NCI-H524 (cell line): ENCODE data around the gene OMG.
A peak's percentile ranks its signal among the peaks of the same experiment; 100 is the strongest.
"Not testable (repeated sequence)": the region's sequence is repeated elsewhere in the genome, so short reads cannot be mapped to it uniquely, and the experiment has no call there.

Experiments used
- DNase-seq, 2 experiments: peaks; one replicate each; lab custom pipeline; 2025; lab: John Stamatoyannopoulos, UW

OMG gene

DNA sequence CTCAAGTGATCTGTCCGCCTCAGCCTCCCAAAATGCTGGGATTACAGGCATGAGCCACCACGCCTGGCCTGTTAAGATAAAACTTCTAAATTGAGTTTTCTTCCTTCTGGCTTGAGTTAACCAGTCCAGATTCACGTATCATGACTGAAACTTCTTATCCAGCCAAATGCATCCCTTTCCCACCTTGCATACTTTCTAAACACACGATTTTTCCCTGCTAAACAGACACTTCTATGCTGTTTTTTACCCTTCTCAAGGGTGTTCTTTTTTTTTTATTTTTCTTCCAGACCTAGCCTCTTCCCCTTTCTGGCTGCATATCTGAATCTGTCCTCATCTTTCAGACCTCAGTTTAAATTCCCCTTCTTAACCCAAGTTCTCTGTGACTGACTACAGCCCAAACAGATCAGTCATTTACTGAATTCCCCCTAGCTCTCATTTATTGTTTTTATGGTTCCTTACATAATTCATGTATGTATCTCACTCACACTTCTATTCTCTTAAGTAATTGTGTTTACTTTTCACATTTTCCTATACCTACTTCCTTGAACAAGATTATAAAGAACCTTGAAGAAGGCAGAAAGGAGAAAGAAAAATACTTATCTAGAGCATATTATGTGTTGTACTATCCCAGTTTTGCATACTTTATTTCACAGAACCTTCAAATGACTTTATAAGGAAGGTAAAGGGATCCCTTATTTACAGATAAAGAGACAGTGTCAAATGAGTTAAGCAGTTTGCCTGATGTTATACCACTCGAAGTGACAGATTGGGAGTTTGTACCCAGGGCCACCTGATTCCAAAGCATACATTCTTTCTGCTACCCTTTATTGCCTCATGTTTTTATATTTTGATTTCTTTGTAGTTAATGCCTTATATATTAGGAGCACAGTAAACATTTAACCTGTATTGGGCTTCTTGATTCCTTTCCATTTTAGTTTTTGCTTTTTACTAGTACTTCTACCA, 11.6 kb upstream of the OMG start:
- DNase-seq, result no peak

DNA sequence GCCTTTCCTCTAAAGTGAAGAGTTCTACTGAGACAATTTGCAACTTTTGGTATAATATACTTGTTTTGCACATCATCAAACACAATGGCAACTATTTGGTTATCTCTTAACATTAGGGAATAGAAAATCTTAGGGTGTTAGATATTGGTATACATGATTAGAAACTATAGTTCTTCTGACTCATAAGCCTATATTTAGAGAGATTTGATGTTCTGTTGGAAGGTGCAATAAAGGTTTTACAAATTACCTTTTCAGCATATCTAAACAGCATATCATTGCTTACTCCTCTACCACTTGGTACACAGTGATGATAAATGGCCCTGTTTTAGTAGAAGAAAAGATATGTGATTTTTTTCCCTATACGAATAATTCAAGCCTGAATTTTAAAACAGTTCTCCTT, 10.6 kb upstream of the OMG start:
- DNase-seq, result no peak

GRCh38 chr17:31299624-31300023, 2.6 kb upstream of the OMG start:
- DNase-seq, result no peak

DNA sequence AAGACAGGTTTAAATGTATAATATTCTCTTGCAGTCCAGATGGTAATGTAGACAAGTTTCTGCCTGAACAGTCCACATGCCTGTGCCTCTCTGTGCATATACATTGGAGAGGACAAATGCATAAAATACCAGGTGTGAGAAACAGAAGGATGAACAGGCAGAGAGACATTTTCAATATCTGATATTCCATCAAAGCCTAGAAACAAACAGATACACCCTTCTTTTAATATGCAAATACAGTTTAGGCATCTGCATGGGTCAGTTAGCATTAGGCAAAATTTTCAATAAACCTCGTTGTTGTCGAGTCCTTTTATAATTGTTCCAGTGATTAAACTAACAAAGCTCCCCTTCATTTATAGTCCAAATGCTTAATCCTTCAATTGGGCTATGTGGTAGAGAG, 897 bp downstream of the OMG start:
- no peak for DNase-seq

DNA sequence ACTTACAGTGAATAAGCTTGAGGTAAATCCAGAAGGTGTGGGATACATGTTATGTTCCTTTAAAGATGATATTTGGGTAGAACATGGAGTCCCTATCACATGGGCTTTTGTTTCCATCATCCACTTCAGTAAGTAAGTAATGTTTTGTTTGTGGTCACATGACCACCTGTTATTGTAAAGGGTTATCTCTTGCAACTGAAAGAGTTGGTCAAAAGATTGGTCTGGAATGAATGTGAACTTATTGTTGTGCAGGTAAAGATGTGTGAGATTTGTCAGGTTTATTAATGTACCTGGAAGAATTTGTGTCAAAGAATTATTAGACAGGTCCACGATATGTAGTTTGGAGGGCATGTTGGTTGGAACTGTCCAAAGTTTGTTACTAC, 1.6 kb downstream of the OMG start:
- no peak for DNase-seq

DNA sequence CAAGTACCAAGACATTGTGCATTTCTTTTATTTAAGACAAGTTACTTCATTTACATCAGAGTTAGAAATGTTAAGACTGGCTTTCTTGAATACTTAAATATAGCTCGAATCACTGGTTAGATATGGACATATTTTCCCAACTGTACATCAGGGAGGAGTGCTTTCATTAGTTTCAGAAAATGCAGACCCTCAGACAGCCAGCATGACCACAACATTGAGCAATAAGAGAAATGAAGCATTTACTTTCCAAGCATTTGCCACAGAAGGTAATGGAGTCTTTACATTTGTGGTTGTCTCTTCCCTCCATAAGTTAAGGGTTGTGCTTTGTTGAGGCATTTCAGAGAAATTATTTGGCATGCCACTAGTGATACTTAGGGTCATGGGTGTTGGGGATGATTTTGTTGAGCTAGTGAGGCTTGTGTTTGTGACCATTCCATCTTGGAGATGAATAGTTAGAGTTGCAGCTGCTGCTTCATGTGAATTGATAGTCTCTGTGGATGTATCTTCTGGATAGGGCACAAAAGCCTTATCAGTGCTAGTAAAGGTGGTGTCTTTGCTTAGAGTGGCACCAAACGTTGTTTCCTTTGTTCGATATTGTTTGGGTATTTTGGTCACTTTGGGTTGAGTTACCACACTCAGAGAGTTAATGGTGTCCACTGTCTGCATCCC, 2.1 kb downstream of the OMG start:
- no peak for DNase-seq

DNA sequence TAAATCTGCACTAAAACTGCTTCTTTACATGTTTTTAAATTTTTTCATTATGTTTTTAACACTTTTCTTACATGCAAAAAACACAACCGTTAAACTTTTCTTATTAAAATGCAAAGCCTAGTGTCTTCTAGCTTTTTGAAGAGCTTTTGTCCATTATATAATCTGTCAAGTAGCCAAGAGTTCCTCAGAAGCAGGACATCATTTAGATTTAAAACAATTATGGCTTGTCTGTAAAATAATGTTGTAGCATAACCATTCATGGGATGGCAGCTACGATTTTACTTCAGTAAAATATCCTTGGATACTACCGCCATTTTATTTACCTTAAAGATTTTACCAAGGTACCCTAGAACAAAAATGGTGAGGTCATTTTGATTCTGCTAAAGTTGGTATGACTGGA, 2.8 kb downstream of the OMG start:
- DNase-seq, result no peak

DNA sequence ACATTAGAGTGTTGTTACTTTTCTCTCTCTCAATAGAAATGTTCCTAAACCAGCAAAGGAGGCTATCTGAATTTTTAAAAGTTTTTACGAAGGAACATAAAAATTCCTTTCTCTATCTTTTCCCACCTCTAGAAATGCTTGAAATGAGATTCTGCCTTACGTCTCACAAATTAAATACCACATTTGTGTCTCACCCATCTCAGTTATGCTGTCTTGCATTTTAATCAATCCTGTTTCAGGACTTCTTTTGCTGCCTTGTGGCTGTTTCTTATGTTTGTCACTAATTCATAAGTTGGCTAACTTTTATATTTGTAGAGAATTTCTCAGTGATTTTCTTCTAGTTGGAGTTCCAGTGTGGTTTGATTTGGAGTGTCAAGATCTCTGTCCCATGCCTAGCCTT, 3.5 kb downstream of the OMG start:
- DNase-seq, result no peak

- no peak for DNase-seq
Observed at GRCh38 chr17:31291820-31292219, 5.2 kb downstream of the OMG start.

GRCh38 chr17:31289790-31290189, 7.2 kb downstream of the OMG start:
- DNase-seq, result no peak

DNA sequence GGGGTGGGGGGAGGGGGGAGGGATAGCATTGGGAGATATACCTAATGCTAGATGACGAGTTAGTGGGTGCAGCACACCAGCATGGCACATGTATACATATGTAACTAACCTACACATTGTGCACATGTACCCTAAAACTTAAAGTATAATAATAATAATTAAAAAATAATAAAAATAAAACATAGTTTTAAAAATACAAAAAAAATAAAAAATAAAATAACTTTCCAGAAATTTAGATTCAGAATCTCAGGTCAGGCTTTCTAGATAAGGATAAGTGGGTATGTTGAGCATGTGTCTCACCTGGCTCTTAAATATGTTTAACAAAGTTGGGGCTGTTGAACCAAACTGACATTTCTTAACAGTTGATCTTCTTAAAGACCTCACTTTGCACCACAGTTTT, 9.1 kb downstream of the OMG start:
- not testable (repeated sequence) for DNase-seq

DNA sequence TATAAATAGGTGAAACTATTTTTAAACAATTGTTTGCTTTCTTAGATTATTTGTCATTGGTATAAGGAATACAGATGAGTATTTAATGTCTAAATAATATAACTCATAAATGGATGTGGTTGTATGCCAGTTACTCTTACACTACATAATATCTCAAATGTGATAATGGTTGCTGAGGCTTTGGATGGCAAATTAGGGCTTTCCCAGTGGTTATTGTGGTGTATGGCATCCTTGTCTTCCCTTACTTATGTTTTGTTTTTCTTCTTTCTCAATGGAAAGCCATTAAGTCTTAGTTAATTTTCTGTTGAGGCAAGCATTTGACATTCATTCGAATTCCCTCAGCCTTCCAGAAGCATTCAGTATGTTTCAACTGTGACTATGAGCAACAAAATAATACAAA, 10.5 kb downstream of the OMG start:
- DNase-seq, result no peak

GRCh38 chr17:31283841-31284240, 13.2 kb downstream of the OMG start:
- no peak for DNase-seq

DNA sequence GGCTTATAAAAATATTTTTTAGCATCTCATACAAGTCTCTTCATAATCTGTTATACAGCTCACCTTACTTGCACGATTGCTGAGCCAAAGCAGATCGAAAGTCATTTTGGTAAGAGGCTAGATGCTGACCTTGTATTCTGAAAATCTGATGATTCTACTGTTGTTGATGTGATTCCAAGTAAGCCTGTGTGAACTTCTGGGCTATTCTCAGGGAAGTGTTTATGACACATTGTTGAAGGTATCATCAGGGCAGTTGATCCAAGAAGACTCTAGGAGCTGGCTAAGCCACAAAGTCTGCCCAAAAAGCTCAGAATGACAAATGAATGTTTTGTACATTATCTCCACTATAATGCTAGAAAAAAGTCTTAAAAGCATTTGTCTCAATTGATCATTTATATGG, 16.0 kb downstream of the OMG start:
- no peak for DNase-seq

DNA sequence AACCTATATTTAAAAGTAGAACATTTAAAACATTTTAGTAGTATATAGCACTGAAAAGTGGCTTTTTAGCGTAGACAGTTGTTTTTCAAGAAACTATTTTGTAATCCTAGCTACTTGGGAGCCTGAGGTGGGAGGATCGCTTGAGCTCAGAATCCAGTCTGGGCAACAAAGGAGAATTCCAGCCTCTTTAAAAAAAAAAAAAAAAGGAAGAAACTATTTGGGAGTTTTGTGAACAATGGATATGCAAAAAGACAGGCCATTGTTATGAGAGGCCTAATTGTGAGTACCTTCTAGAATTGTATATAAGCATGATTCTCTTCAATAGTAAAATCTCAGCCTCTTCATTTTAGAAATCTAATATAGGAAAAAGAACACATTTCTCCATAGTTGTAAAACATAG, 17.6 kb downstream of the OMG start:
- no peak for DNase-seq

- no peak for DNase-seq
Observed at GRCh38 chr17:31275116-31275515, 21.9 kb downstream of the OMG start.

GRCh38 chr17:31274252-31274651, 22.8 kb downstream of the OMG start:
- no peak for DNase-seq

GRCh38 chr17:31273516-31273915, 23.5 kb downstream of the OMG start:
- no peak for DNase-seq

DNA sequence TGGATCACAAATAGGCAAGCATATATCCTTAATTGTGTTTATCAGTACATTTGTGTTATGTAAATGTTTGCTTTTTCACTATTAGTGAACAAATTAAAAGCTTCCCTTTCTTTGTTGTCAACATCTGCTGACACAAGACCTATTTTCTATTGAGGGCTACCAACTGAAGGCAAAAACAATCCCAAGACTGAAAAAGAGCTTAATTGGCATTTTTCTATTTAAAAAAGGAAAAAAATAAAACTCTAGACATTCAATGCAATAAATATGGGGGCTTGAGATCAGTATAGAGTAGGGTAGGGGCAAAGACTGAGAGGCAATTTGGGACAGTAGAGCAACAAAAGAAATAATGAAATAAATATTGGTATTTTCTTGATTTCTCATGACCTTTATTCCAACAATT, 24.2 kb downstream of the OMG start:
- no peak for DNase-seq

- DNase-seq, result no peak
Observed at GRCh38 chr17:31272236-31272635, 24.8 kb downstream of the OMG start.

DNA sequence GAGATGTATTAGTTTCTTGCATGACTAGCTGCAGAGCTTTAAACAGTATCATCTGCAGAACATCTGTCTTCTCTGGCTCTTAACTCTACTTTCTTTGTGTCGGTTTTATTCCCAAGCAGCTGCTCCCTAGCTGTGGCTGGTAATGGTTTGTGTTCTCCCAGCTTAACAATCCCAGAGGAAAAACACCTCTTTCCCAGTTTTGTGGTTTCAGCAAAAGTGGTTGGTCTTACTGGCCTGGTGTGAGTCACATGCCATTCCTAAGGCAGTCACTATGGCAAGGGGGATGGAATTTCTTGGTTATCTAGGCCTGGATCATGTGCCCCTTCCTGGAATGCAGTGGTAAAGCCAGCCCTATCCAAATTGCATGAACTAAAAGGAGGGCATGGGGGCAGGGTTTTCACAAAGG, 27.5 kb downstream of the OMG start:
- DNase-seq, result peak in 1 of 2 experiments; percentile 36

- no peak for DNase-seq
Observed at GRCh38 chr17:31269036-31269577, 27.9 kb downstream of the OMG start.

GRCh38 chr17:31266042-31266441, 31.0 kb downstream of the OMG start:
- DNase-seq, result no peak
